ENCODE results near the gene STARD9.

GRCh38 chr15:42692536-42692935 is 117.1 kb downstream of the STARD9 start:
- TF ChIP-seq CTCF (conservative IDR thresholded peaks at IDR 0.05), result no peak
- no peak for TF ChIP-seq EZH2 (IDR thresholded peaks at IDR 0.05; ENCODE audit: low read depth)

Measured in PC-9 (cell line).